ENCODE data around the gene MAPKAP1.

GRCh38 chr9:125444956-125445506 is 262.0 kb downstream of the MAPKAP1 start:
- TF ChIP-seq CTCF (conservative IDR thresholded peaks at IDR 0.05; ENCODE audit: low read length), result no peak
- no peak for TF ChIP-seq EZH2phosphoT487 (IDR thresholded peaks at IDR 0.05; ENCODE audit: borderline replicate concordance, low read depth, low read length)
